ENCODE measurements around the gene C14orf132. TPM values are rescaled to one million over a fixed set of nuclear protein-coding genes. Genes with fewer than 3 reads are reported as not detected.

C14orf132 gene
- total and polyA plus RNA-seq, 2 donors (not counting 1 experiment from before 2014, with no cell fraction given): 12.1 to 48.6 TPM

DNA sequence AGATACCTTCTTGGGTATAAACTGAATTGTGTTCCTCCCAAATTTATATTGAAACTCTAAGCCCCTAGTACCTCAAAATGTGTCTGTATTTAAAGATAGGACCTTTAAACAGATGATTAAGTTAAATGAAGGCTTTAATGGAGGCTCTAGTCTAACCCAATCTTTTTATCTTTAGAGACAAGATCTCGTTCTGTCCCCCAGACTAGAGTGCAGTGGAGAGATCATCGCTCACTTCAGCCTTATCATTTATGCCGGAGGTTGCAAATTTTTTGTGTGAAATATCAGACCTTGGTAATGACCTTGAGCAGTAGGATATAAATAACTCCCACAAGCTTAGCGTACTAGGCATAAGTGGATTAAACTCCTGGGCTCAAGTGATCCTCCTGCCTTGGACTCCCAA is 81.8 kb downstream of the C14orf132 start:
- Histone ChIP-seq H2AFZ (ENCODE audit: low read length) (no peak overlapping the region), H3K27ac (ENCODE audit: insufficient read depth, low read length) (no peak overlapping the region)

DNA sequence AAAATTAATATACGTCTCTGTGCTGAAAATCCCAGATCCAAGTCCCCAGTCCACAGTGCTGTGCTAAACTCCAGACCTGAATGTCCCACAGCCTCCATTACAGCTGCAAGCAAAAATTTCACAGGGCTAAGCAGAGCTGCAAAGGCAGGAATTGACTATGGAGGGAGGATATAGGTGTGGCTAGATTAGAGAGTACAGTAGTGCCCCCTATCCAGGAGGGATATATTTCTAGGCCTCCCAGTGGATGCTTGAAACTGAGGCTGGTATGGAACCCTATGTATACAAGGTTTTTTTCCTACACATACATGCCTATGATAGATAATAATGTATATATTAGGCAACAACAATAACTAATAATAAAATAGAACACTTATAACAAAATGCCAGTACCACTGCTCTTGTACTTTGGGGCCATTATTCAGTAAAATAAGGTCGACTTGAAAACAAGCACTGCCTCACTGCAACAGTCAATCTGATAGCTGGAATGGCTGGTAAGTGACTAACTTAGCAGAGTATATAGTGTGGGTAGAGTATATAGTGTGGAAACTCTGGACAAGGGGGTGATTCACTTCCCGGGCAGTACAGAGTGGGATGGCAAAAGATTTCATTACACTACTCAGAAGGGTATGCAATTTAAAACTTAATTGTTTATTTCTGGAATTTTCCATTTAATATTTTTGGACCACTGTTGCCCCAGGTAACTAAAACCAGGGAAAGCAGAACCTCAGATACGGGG is 82.7 kb downstream of the C14orf132 start:
- Histone ChIP-seq H3K27me3 (ENCODE audit: control insufficient read depth, insufficient read depth, low read length) (no peaks in the 10 kb centered on the region), H3K4me3 (replicated peaks in 1 of 4; ENCODE audit: control extremely low read depth in 1 of 4, insufficient read depth in 1 of 4, low read depth in 3 of 4, low read length in 4 of 4) (no peak overlapping the region), H3K27ac (ENCODE audit: insufficient read depth, low read length) (no peak overlapping the region), H3K9me3 (ENCODE audit: control insufficient read depth, insufficient read depth, low read depth, low read length) (no peaks in the 10 kb centered on the region), H3K4me1 (ENCODE audit: control insufficient read depth, extremely low read depth, insufficient read depth, low read length) (peaks cover 5% of the 10 kb centered on the region), H3K36me3 (ENCODE audit: control insufficient read depth, insufficient read depth, low read length) (no peaks in the 10 kb centered on the region), H2AFZ (ENCODE audit: low read length) (no peak overlapping the region), H3K9ac (ENCODE audit: insufficient read depth, low read length) (no peak overlapping the region), H3K79me2 (ENCODE audit: control insufficient read depth, insufficient read depth, low read length) (no peaks in the 10 kb centered on the region), H4K20me1 (ENCODE audit: control insufficient read depth, extremely low read depth, insufficient read depth, low read length) (no peaks in the 10 kb centered on the region), H3K4me2 (ENCODE audit: extremely low read depth, insufficient read depth, low read length) (no peak overlapping the region)
- no peak for TF ChIP-seq EZH2 (IDR thresholded peaks at IDR 0.05; ENCODE audit: low read length, missing control alignments)
- TF ChIP-seq, protein P1, sequence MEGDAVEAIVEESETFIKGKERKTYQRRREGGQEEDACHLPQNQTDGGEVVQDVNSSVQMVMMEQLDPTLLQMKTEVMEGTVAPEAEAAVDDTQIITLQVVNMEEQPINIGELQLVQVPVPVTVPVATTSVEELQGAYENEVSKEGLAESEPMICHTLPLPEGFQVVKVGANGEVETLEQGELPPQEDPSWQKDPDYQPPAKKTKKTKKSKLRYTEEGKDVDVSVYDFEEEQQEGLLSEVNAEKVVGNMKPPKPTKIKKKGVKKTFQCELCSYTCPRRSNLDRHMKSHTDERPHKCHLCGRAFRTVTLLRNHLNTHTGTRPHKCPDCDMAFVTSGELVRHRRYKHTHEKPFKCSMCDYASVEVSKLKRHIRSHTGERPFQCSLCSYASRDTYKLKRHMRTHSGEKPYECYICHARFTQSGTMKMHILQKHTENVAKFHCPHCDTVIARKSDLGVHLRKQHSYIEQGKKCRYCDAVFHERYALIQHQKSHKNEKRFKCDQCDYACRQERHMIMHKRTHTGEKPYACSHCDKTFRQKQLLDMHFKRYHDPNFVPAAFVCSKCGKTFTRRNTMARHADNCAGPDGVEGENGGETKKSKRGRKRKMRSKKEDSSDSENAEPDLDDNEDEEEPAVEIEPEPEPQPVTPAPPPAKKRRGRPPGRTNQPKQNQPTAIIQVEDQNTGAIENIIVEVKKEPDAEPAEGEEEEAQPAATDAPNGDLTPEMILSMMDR (conservative IDR thresholded peaks at IDR 0.05 in 1 of 2, IDR thresholded peaks at IDR 0.05 in 1 of 2; ENCODE audit: low read depth in 1 of 2, low read length in 2 of 2): no peak
- DNase-seq (ENCODE audit: low read depth in 2 of 2): peak; percentile 78 to 82

More for the DNA sequence above, 81.8 kb downstream of the C14orf132 start:
- Histone ChIP-seq H3K9ac (ENCODE audit: insufficient read depth, low read length) (no peak overlapping the region), H3K79me2 (ENCODE audit: control insufficient read depth, insufficient read depth, low read length) (no peaks in the 10 kb centered on the region), H3K4me3 (replicated peaks in 1 of 4; ENCODE audit: control extremely low read depth in 1 of 4, insufficient read depth in 1 of 4, low read depth in 3 of 4, low read length in 4 of 4) (no peak overlapping the region), H3K4me2 (ENCODE audit: extremely low read depth, insufficient read depth, low read length) (no peak overlapping the region), H4K20me1 (ENCODE audit: control insufficient read depth, extremely low read depth, insufficient read depth, low read length) (no peaks in the 10 kb centered on the region), H3K9me3 (ENCODE audit: control insufficient read depth, insufficient read depth, low read depth, low read length) (no peaks in the 10 kb centered on the region), H3K4me1 (ENCODE audit: control insufficient read depth, extremely low read depth, insufficient read depth, low read length) (peaks cover 5% of the 10 kb centered on the region), H3K27me3 (ENCODE audit: control insufficient read depth, insufficient read depth, low read length) (no peaks in the 10 kb centered on the region), H3K36me3 (ENCODE audit: control insufficient read depth, insufficient read depth, low read length) (no peaks in the 10 kb centered on the region)
- DNase-seq (ENCODE audit: low read depth in 2 of 2): no peak
- TF ChIP-seq, protein P1 (conservative IDR thresholded peaks at IDR 0.05 in 1 of 2, IDR thresholded peaks at IDR 0.05 in 1 of 2; ENCODE audit: low read depth in 1 of 2, low read length in 2 of 2): no peak
- no peak for TF ChIP-seq EZH2 (IDR thresholded peaks at IDR 0.05; ENCODE audit: low read length, missing control alignments)

DNA sequence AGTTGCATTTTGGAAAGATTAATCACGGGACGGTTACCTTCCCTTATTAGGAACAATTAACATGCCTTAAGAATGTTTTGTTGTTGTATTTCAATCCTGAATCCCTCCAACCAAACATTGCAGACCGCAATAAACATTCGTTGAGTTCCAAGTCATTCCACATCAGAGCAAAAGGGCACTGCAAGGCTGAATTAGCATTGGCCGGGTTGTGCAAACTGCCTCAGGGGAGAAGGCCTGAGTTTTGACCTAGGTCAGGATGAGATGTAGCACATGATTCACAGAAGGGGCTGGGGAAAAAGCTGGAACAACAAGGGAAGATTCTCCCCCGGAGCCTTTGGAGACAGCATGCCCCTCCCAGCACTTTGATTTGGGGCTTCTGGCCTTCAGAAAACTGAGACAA is 83.3 kb downstream of the C14orf132 start:
- H3K36me3 ChIP-seq (ENCODE audit: control insufficient read depth, insufficient read depth, low read length): no peaks in the 10 kb centered on the region
- H3K9ac ChIP-seq (ENCODE audit: insufficient read depth, low read length): no peak overlapping the region
- H3K27me3 ChIP-seq (ENCODE audit: control insufficient read depth, insufficient read depth, low read length): no peaks in the 10 kb centered on the region
- no peaks in the 10 kb centered on the region for H3K79me2 ChIP-seq (ENCODE audit: control insufficient read depth, insufficient read depth, low read length)
- peaks cover 5% of the 10 kb centered on the region for H3K4me1 ChIP-seq (ENCODE audit: control insufficient read depth, extremely low read depth, insufficient read depth, low read length)
- no peak overlapping the region for H2AFZ ChIP-seq (ENCODE audit: low read length)
- no peak overlapping the region for H3K4me2 ChIP-seq (ENCODE audit: extremely low read depth, insufficient read depth, low read length)
- no peak overlapping the region for H3K4me3 ChIP-seq (replicated peaks in 1 of 4; ENCODE audit: control extremely low read depth in 1 of 4, insufficient read depth in 1 of 4, low read depth in 3 of 4, low read length in 4 of 4)
- peak in 1 of 2 donors; percentile 95 for DNase-seq (ENCODE audit: low read depth in 2 of 2)
- no peak for TF ChIP-seq EZH2 (IDR thresholded peaks at IDR 0.05; ENCODE audit: low read length, missing control alignments)
- TF ChIP-seq, protein P1 (conservative IDR thresholded peaks at IDR 0.05 in 1 of 2, IDR thresholded peaks at IDR 0.05 in 1 of 2; ENCODE audit: low read depth in 1 of 2, low read length in 2 of 2): no peak
- H3K9me3 ChIP-seq (ENCODE audit: control insufficient read depth, insufficient read depth, low read depth, low read length): no peaks in the 10 kb centered on the region
- H3K27ac ChIP-seq (ENCODE audit: insufficient read depth, low read length): no peak overlapping the region
- H4K20me1 ChIP-seq (ENCODE audit: control insufficient read depth, extremely low read depth, insufficient read depth, low read length): no peaks in the 10 kb centered on the region
